ENCODE data around the gene GANAB.
"Not testable (repeated sequence)": the region's sequence is repeated elsewhere in the genome, so short reads cannot be mapped to it uniquely, and the experiment has no call there.

GANAB gene

GRCh38 chr11:62645946-62646824 lies at the start of gene GANAB:
Gene GANAB, minus strand, starts transcription at chr11:62646613. Its CDS starts 14 bp downstream, at chr11:62646599.
- peak; percentile 99 for DNase-seq

DNA sequence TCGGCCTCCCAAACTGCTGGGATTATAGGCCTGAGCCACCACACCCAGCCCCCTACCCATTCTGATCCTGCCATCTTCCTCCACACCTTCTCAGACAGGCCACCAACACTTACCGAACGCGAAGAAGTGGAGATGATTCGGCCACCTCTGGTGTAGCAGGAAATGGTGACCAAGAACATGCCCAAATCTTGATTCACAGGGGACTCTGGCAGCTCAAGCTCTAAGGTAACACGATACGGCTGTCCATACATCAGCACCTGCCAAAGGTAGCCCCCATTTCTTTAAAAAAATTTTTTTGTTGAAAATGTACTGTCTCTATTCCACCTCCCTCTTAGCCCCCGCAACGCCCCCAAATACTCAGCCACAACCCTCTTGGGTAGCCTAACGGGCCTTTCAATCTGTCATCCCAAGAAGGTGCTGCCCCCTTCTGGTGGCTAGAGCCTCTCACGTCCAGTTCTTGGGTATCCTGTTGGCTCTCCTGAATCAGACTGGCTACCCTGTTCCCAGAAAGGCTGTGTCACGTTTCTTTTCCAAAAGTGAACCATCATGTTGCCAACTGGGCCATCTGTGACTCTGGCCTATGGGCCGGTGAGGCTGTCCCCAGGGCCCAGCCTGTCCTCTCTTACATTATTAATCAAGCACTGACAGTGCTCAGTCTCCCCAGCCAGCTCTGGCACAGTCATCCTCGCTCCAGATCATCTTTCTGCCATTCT lies 48.2 kb upstream of the GANAB start:
- peak; percentile 82 for DNase-seq

DNA sequence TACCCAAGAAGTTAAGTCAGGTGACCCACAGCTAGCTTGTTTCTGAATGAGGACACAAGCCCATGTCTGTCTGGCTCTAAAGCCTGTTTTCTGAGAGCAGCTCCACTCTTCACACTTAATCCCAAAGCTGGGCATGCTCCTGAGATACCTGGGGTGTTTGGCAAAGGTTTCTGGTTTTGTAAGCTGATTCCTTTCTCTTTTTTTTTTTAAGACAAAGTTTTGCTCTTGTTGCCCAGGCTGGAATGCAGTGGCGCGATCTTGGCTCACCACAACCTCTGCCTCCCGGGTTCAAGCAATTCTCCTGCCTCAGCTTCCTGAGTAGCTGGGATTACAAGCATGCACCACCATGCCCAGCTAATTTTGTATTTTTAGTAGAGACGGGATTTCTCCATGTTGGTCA lies 47.2 kb upstream of the GANAB start:
- not testable (repeated sequence) for DNase-seq

GRCh38 chr11:62689421-62690183 lies 43.2 kb upstream of the GANAB start, which contains the start of gene LRRN4CL:
Gene LRRN4CL, minus strand, starts transcription at chr11:62689530. Its CDS starts 1,022 bp downstream, at chr11:62688508.
- DNase-seq: peak; percentile 89

GRCh38 chr11:62688491-62688890 lies 42.1 kb upstream of the GANAB start:
- no peak for DNase-seq

- no peak for DNase-seq
Observed at GRCh38 chr11:62687508-62688396, 41.3 kb upstream of the GANAB start.

GRCh38 chr11:62682518-62682917 lies 36.1 kb upstream of the GANAB start:
- DNase-seq: no peak

- peak; percentile 50 for DNase-seq
Observed at GRCh38 chr11:62680825-62681240, 34.4 kb upstream of the GANAB start.

GRCh38 chr11:62678770-62679696 lies 32.6 kb upstream of the GANAB start, which contains the start of gene UBXN1:
Gene UBXN1, minus strand, starts transcription at chr11:62679073. Its CDS starts 150 bp downstream, at chr11:62678923.
- DNase-seq: peak; percentile 96

DNA sequence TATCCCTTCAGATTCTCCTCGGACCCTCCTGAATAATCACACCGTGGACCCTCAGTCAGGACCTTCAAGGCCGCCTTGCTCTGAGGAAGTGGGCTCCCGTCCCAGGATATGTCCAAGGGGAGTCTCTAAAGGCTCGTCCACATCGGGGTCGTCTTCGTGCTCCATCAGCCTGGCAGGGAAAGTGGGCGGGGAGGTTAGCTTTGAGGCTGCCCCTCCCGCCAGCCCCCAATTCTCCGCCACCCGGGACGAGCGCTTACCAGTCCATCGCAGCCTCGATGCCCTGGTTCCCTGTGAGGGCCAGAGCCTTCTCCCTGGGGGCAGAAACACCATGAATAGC lies 32.0 kb upstream of the GANAB start:
- DNase-seq: no peak

GRCh38 chr11:62677714-62678113 lies 31.3 kb upstream of the GANAB start:
- DNase-seq: no peak

- DNase-seq: no peak
Observed at GRCh38 chr11:62677156-62677555, 30.7 kb upstream of the GANAB start.

DNA sequence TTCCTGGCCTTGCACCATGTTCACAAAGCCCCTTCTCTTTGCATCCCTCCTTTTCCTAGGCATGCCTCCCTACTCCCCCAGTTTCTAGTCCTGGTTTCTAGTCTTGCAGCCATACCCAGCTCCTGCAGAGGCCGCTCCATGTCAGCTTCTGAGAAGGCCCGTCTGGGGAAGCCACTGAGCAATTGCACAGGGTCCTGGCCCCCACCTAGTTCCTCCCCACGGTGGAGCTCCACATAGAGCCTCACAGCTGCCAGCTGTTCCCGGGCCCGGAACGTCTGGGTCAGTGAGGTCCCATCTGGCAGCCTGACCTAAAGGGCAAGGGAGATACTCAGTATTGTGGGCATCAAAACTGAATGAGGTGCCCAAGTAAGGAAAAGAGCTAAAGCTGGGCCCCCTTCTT lies 30.3 kb upstream of the GANAB start:
- no peak for DNase-seq

DNA sequence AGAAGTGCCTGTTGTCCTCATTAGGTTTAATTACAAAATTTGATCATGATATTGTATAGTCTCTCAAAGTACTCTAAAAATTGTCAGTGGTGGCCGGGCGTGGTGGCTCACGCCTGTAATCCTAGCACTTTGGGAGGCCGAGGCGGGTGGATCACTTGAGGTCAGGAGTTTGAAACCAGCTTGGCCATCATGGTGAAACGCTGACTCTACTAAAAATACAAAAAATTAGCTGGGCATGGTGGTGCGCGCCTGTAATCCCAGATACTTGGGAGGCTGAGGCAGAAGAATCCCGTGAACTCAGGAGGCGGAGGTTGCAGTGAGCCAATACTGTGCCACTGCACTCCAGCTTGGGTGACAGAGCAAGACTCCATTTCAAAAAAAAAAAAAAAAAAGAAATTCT lies 29.0 kb upstream of the GANAB start:
- not testable (repeated sequence) for DNase-seq

GRCh38 chr11:62673196-62673525 lies 26.7 kb upstream of the GANAB start:
- DNase-seq: no peak

DNA sequence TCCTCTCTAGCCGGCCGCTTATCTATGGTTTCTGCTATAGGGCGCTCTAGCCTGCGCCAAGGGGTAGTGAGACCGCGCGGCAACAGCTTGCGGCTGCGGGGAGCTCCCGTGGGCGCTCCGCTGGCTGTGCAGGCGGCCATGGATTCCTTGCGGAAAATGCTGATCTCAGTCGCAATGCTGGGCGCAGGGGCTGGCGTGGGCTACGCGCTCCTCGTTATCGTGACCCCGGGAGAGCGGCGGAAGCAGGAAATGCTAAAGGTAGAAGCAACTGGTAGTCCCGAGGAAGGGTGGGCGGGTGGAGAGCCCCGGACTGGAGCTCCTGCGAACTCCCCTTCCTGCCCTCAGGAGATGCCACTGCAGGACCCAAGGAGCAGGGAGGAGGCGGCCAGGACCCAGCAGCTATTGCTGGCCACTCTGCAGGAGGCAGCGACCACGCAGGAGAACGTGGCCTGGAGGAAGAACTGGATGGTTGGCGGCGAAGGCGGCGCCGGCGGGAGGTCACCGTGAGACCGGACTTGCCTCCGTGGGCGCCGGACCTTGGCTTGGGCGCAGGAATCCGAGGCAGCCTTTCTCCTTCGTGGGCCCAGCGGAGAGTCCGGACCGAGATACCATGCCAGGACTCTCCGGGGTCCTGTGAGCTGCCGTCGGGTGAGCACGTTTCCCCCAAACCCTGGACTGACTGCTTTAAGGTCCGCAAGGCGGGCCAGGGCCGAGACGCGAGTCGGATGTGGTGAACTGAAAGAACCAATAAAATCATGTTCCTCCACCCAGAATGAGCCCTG lies 25.4 kb upstream of the GANAB start, which contains the start of the genes LBHD1 and UQCC3:
TSS of gene LBHD1 (minus strand) at position 660 of the 782 bp plus-strand sequence. CDS start 2,236 bp downstream, outside the sequence.
TSS of gene UQCC3 (plus strand) at position 66 of the 782 bp plus-strand sequence. CDS start at position 139, 73 bp downstream.
- DNase-seq: peak; percentile 89

GRCh38 chr11:62671236-62671607 lies 24.8 kb upstream of the GANAB start:
- no peak for DNase-seq

DNA sequence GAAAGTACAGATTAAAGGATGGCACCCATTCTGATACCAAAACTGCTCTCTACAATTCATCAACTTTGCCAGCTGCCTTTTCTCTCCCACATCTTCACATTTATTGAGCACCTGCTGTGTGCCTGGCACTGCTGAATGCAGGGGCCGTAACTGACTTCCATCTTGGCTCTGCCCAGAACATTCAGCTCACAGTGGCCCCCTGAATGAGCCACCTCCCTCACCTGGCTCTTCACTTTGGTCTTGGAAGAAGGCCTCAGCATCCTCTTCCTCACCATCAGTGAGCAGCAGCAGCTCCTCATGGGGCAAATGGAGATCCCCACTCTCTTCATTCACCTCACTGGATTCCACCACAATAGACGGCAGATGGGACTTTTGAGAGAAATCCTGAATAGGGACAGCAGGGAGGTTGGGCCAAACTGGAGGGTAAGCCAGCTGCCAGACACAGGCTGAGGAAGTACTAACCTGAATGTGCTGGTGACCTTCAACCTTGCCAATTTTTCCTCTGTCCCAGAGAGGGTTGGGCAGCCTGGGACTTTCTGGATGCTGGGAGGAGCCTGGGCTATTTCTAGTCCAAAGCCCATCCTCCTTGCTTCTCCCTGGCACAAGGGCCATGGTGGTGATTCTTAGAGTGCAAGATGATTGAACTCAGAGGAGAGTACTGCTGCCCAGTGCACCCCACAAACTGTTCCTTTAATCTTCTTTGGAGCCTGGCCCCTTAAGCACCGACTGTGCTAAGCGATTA lies 23.2 kb upstream of the GANAB start:
- DNase-seq: no peak

- DNase-seq: no peak
Observed at GRCh38 chr11:62667460-62667859, 21.0 kb upstream of the GANAB start.
